NCI-H1930 (cell line): ENCODE results near the gene TMEM190.
"Not testable (repeated sequence)": the region's sequence is repeated elsewhere in the genome, so short reads cannot be mapped to it uniquely, and the experiment has no call there.

Experiments
- DNase-seq, 2 experiments: peaks; one replicate each; lab custom pipeline; 2025; lab: John Stamatoyannopoulos, UW

Gene TMEM190

GRCh38 chr19:55391702-55392615 lies 15.3 kb downstream of the TMEM190 start:
- no peak for DNase-seq

DNA sequence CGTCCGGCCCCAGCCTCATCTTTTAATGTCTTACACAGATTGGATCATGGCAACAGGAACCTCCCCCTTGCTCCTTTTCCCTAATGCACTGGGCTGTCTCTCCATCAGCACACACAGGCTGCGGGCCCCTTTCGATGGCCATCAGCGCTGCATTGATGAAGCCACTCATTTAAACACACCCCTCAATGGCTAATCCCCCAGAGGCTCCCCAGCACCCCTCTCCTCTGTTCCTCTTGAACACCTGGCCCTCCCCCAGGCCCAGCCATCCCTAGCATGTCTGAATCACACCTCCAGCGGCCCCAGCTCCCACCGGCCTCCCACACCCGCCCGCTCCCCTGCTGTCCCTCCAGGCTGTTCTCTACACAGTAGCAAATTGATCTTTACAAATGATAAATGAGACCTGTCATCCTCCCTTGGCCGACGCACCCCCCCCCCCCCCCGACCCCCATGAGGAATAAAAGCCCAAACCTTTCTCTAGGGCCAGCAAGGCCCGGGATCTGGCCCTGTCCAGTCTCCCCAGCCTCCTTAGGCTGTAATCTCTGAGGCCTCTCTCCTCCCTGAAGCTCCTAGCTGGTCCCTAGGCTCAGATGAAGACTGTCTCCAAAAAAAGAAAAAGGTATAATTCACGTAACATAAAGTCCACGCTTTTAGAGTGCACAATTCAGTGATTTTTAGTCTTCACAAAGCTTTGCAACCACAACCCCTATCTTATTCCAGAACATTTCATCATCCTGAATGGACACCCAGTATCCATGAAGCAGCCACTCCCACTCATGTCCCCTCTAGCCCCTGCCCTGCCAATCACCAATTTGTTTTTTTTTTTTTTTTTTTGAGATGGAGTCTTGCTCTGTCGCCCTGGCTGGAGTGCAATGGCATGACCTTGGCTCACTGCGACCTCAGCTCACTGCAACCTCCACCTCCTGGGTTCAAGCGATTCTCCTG lies 16.5 kb downstream of the TMEM190 start:
- no peak for DNase-seq

DNA sequence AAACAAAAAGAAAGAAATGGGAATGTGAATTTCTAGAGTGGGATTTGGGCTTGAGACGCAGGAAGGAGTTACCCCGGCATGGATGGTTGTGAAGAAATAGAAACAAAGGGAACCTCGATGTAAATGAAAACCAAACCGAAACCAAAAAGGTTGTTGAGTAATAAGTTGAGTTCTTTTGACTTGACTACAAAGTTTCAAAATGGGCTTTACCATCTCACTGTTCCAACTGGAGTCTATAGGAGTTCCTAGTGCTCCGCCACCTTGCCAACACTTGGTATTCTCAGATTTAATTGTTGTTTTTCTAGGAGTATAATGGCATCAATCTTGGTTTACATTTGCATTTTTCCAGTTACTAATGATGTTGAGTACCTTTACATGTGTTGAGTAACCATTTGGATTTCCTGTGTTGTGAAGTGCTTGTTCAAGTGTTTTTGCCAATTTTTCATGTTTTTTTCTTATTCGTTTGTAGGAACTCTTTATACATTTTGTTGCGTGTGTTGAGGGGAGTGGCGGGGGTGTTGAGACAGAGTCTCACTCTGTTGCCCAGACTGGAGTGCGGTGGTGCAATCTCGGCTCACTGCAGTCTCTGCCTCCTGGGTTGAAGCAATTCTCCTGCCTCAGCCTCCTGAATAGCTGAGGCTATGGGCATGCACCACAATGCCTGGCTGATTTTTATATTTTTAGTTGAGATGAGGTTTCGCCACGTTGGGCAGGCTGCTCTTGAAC lies 21.7 kb downstream of the TMEM190 start:
- DNase-seq, result no peak

DNA sequence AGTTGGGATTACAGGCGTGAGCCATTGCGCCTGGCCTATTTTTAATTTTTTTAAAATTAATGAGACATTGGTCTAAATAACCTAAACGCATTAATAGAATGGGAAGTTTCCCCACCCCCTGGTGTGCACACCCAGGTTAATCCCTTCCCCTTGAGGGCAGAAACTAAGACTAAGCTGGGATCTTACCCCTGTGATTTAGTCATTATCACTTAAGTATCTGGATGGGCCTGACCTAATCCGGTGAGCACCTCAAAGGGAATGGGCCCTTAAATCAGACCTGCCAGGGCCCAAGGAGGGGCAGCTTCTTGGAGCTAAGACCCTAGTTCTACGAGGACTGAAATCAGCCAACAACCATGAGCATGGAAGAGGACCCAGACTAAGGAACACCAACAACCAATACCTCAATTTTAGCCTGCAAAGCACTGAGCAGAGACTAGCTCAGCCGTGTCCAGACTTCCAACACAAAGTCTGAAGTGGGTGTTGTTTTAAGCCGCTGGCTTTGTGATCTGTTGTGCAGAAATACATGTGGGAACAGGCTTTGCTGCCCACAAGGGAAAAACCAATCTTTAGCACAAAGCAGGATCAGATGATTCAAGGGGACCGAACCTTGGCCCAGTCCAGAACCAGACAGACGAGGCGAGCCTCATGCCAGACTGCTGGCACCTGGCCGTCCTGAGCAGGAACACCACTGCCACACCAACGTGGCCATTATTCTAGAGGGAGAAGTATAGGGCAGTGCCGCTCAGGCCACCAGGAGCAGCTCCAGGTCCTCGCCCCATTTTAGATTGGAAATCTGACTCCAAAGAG lies 23.9 kb downstream of the TMEM190 start:
- no peak for DNase-seq

GRCh38 chr19:55401390-55401789 lies 24.8 kb downstream of the TMEM190 start:
- not testable (repeated sequence) for DNase-seq

DNA sequence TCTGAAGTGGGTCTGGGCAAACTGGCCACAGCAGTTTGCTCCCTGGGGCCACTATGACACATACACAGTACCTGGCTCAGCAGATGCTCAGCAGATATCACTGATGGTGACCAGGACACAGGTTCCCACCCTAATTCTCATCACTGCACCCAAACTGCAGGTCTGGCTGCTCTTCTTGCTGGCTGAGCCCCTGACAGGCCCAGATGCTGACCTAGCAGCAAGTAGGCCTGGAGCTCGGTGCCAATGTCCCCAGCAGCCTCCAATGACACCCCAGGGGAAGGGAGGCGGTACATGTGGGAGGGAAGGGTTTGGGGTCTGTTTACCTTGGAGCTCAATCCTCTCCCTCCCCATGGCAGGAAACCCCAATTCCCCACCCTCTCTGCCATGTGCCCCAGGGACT lies 25.9 kb downstream of the TMEM190 start:
- DNase-seq, result no peak

DNA sequence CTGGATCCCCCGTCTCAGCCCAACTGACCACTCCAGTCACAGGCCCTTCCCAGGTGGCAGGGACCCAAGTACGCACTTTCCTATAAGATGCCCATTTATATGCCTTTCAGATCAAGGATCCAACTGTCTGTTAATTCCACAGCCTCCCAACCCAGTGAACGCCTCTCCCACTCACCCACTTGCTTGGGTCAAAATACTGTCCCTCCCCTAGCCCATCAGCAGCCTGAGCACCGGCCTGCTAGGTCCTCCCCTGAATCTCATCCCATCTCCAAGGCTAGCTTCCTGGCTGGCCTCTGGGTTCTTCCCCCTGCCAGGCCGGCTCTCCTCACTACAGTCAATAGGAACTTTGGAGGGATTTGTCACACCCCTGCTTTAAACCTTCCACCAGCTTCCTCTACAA lies 29.0 kb downstream of the TMEM190 start:
- DNase-seq, result no peak

DNA sequence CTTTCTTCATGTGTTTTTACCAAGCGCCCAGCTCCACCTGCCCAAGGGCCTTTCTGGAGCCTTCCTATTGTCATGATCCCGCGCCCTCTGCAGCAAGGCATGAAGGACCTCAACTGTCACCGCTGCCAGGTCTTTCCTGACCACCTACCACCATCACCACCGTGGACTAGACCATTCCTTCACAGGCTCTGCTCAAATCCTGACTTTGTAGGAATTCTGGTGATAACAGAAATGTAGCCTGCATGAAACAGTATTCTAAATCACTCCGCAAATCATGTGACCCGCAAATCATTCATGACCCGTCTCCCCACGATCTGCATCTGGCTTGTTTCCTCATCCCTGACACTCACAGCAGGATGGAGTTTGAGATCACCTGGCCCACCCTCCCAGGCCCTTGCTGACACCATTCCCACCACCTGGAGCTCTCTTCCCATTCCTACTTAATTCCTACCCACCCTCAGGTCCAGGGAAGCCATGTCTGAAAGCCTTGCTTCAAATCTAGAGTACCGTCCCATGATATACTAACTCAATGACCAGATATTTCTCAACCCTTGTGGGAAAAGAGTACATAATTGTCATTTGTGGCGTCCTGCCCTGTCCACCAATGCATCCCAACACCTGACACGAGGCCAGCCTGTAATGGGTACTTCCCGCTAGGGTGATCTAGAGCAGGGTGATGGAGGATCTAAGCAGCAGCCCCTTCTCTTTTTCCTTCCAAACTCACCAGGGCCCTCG lies 29.6 kb downstream of the TMEM190 start:
- no peak for DNase-seq

DNA sequence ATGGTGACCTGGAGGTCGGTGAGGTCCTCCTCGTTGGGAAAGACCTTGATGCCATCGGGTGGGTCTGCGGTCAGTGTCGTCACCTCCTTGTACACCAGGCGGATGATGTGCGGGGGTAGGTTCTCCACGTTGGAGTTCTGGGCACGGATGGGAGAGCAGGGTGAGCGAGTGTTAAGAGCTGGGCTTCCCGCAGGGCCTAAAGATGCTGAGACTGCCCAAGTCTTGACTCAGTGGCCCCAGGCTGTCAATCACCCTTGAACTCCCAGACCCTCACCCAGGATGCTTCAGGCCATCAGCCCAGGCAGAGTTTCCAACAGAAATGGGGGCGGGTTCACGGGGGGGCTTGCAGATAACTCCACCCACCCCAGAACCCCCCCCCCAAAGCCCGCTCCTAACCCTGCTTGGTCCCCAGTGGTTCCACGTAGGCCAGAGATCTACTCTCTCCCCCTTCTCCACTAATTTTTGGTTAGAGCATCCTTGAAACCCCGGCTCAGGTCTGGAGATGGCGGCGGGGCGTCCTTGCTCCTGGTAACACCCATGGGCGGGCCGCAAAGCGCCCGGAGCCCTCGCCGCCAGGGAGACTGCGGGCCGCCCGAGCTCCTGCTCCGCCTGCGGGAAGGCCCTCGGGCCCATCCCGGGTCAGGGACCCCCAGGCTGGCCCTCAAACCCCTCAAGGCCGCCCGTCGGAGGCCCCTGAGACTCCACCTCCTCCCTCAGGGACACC lies 30.4 kb downstream of the TMEM190 start:
- DNase-seq, result no peak

GRCh38 chr19:55407550-55407799 lies 30.8 kb downstream of the TMEM190 start, which contains the start of gene UBE2S:
Gene UBE2S, minus strand, starts transcription at chr19:55407788. Its CDS starts 199 bp downstream, at chr19:55407589.
- not testable (repeated sequence) for DNase-seq

DNA sequence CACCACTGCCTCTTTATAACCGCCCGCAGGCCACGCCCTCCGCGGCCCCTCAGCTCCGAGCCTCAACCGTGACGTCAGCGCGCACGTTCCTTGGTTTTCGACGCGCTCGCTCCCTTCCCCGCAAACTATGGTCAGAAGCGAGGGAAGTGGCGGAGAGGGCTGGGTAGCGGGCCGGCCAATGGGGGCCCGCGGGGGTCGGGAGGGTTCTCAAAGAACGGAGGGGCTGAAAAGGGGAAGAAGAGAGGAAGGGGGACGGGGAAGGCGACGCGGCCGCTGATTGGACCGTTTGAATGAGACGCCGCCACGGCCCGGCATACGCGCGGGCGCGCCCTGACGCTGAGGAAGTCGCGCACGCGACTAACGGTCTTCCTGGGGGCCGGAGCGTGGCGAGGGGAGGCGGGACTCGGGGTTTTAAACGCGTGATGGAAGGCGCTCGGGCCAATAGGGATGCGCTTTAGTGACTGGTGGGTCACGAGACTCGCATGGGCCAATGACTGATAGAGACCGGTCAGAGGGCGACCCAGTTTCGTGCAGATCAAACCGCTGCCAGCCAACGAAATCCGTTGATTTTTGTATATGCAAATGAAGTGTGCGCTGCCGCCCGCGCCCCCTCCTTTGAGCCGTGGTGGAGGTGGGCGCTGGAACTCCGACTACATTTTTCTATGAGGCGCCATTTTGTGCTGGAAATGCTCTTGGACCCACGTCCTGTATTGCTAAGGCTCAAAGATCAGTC lies 31.3 kb downstream of the TMEM190 start:
- DNase-seq, result peak; percentile 100

GRCh38 chr19:55408533-55408872 lies 31.9 kb downstream of the TMEM190 start:
- no peak for DNase-seq

DNA sequence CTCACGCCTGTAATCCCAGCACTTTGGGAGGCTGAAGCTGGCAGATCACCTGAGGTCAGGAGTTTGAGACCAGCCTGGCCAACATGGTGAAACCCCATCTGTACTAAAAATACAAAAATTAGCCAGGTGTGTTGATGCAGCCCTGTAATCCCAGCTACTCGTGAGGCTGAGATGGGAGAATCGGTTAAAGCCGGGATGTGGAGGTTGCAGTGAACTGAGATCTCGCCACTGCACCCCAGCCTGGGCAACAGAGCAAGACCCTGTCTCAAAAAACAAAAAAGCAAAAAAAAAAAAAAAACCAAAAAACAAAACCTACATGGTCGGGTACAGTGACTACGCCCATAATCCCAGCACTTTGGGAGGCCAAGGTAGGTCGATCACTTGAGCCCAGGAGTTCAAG lies 32.6 kb downstream of the TMEM190 start:
- not testable (repeated sequence) for DNase-seq

GRCh38 chr19:55410168-55410567 lies 33.5 kb downstream of the TMEM190 start:
- no peak for DNase-seq

DNA sequence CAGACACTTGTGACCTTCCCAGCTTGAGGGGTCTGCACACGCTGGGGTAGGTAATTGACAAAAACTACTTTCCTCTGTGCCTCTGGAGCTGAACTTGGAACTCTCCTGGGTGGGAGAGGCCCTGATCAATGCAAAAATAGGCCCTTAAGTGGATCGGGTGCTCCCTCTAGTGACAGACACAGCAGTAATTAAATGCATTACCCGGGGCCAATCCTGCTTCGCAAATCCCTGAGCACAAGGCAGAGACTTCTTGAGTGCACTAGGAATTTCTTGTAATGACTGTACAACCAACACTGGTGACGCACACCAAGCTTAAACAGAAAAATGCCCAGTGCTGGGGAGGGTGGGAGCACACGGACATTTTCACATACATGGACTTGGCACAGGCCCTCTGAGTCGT lies 41.6 kb downstream of the TMEM190 start:
- peak; percentile 34 to 58 for DNase-seq

DNA sequence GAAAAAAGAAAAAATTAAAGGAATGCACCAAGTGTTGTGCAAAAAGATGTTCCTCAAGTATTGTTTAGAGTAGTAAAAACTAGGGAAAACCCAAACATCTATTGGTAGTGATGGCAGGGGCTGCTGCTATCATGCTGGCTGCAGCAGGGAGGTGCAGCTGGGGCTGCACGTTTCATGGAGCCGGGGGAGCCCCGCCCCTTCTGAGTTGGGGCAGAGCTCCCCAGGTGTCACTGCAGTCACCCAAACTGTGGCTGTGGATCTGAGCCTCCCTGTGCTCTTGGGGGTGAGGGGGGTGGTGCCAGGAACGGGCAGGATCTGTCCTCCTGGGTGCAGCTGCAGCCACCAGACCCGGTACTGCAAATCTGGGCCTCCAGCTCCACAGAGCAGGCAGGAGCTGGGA lies 42.5 kb downstream of the TMEM190 start:
- no peak for DNase-seq

DNA sequence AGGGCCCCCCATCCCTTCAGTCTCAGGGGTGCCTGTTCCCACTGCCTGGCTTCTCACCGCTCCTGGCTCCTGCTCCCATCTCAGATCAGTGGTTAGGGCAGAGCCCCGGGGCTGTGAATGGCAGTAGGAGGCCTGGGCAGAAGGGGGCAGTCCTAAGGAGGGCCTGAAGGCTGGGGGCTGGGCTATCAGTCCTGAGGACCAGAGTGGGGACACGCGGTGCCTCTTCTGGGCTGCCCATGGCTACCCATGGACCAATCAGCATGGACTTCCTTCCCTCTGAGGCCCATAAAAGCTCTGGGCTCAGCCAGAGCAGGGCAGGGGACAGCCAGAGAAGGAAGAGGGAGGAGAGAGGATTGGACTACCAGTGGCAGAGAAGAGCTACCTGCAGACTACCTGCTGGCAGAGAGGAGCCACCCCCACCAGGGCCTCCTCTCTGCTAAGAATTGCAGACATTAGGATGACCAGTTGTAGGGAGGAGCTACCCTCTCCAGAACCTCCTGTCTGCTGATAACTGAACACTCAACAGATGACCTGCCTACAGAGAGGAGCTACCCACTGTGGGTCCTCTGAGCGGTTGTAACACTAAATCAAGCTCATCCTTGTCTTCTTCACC lies 43.1 kb downstream of the TMEM190 start:
- no peak for DNase-seq

DNA sequence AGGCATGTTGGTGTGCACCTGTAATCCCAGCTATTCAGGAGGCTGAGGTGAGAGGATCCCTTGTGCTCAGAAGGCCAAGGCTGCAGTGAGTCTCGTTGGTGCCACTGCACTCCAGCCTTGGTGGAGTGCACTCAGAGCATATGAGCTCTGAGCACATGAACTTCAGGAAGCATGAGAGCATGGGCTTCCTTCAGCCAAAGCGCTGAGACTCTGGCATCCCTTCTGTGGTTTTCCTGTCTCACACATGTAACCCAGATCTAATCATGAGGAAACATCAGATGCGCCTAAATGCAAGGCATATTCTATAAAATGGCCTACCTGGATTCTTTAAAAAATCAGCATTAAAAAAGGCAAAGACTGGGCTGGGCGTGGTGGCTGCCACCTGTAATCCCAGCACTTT lies 44.7 kb downstream of the TMEM190 start:
- DNase-seq, result not testable (repeated sequence)
